ENCODE data around the gene TIMM44.
"Not testable (repeated sequence)": the region's sequence is repeated elsewhere in the genome, so short reads cannot be mapped to it uniquely, and the experiment has no call there.

TIMM44 gene

GRCh38 chr19:7962644-7963268, 19.3 kb upstream of the TIMM44 start:
- no peak for DNase-seq (ENCODE audit: low read depth)
- H3K4me3 ChIP-seq (ENCODE audit: control insufficient read depth, low read depth, low read length), result no peak overlapping the region
- TF ChIP-seq, protein P1, sequence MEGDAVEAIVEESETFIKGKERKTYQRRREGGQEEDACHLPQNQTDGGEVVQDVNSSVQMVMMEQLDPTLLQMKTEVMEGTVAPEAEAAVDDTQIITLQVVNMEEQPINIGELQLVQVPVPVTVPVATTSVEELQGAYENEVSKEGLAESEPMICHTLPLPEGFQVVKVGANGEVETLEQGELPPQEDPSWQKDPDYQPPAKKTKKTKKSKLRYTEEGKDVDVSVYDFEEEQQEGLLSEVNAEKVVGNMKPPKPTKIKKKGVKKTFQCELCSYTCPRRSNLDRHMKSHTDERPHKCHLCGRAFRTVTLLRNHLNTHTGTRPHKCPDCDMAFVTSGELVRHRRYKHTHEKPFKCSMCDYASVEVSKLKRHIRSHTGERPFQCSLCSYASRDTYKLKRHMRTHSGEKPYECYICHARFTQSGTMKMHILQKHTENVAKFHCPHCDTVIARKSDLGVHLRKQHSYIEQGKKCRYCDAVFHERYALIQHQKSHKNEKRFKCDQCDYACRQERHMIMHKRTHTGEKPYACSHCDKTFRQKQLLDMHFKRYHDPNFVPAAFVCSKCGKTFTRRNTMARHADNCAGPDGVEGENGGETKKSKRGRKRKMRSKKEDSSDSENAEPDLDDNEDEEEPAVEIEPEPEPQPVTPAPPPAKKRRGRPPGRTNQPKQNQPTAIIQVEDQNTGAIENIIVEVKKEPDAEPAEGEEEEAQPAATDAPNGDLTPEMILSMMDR (conservative IDR thresholded peaks at IDR 0.05; ENCODE audit: control insufficient read depth, insufficient read depth, low read depth, low read length), result no peak

DNA sequence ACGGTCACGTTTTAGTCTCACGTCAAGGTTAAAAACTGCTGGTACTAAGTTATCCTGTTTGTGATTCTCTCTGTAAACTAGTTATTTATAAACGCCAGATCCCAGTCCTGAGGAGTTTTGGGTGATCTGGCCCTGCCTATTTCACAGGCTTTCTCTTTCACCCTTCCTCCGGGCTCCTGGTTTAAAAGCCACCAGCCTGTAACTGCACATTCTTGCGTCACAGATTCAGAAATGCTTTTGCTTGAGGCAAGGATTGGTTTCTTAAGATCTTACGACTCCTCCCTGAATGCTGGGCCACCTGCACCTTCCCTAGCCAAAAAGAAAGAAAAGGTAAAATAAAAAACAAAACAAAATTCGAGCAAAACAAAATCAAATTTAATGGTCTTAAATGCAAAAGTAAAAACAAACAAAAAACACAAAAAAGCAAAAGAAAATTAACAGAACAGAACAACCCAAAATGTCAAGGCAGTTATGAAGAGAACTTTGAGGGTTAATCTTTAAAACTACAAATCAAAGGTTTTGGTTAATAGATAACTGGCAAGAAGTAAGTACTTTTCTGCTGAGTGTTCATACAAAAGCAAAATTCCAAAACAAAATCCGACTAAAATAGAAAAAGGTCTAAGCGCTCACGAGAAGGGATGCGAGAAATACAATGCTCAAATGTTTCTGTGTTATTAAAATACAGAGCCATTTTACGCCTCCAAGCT, 18.6 kb upstream of the TIMM44 start:
- TF ChIP-seq, protein P1 (conservative IDR thresholded peaks at IDR 0.05; ENCODE audit: control insufficient read depth, insufficient read depth, low read depth, low read length), result no peak
- no peak for DNase-seq (ENCODE audit: low read depth)
- H3K4me3 ChIP-seq (ENCODE audit: control insufficient read depth, low read depth, low read length), result no peak overlapping the region

- not testable (repeated sequence) for DNase-seq (ENCODE audit: low read depth); H3K4me3 ChIP-seq (ENCODE audit: control insufficient read depth, low read depth, low read length)
Observed at GRCh38 chr19:7961082-7961481, 17.6 kb upstream of the TIMM44 start.

DNA sequence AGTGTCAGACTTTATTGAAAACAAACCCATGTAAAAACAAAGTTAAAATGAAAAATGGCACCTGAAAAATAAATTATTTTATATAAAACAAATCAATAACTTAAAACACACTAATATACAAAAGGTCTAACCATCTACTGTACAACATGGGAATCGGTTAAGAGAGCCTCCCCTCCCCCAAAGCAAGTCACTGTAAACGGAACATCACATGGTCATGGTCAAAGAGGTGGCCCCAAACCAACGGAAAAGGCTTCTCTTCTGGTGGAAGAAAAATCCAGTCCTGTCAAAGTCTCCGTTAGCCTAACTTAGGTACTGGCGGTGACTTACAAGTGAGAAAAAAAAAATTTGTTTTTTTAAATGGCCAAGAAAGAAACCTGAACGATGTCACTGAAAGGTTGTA, 15.7 kb upstream of the TIMM44 start:
- DNase-seq (ENCODE audit: low read depth), result no peak
- H3K4me3 ChIP-seq (ENCODE audit: control insufficient read depth, low read depth, low read length), result no peak overlapping the region
- TF ChIP-seq, protein P1 (conservative IDR thresholded peaks at IDR 0.05; ENCODE audit: control insufficient read depth, insufficient read depth, low read depth, low read length), result no peak

DNA sequence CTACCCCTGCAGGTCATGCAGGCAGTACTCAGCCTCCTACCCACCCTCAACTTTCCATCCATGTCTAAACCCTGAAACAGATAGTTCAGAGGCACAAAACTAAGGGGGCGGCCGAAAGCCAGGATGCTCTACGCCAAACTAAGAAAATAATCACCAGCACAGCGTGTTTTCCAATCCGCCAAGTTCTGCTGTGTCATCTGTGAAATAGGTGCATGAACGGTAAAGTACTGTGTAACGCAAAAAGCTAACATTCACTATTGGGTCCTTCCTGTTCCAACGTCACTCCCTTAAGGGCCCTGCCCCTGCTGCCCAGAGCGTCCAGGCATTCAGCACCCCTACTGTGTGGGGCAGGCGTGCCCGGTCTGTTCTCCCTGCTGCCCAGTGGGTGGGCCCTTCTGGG, 12.2 kb upstream of the TIMM44 start:
- DNase-seq (ENCODE audit: low read depth), result no peak
- no peak overlapping the region for H3K4me3 ChIP-seq (ENCODE audit: control insufficient read depth, low read depth, low read length)
- TF ChIP-seq, protein P1 (conservative IDR thresholded peaks at IDR 0.05; ENCODE audit: control insufficient read depth, insufficient read depth, low read depth, low read length), result no peak

DNA sequence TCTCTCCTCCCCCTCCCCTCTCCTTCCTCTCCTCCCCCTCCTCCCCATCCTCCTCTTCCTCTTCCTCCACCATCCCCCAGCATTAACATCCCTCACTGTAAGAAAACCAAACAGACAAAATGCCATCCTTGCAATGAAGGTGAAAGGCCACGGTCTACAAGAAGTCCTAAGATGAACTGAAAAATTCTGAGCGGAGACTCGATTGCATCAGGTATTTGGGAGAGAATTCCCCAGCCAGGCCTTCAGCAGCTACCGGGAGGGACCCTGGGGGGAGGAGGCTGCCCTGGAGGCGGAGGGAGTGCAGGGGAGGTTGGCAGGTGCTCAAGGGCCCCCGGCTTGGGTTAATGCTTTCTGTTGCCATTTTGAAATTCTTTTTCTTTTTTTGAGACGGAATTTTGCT, 10.1 kb upstream of the TIMM44 start:
- TF ChIP-seq, protein P1 (conservative IDR thresholded peaks at IDR 0.05; ENCODE audit: control insufficient read depth, insufficient read depth, low read depth, low read length), result no peak
- no peak overlapping the region for H3K4me3 ChIP-seq (ENCODE audit: control insufficient read depth, low read depth, low read length)
- no peak for DNase-seq (ENCODE audit: low read depth)

GRCh38 chr19:7953060-7953459, 9.6 kb upstream of the TIMM44 start:
- no peak overlapping the region for H3K4me3 ChIP-seq (ENCODE audit: control insufficient read depth, low read depth, low read length)
- TF ChIP-seq, protein P1 (conservative IDR thresholded peaks at IDR 0.05; ENCODE audit: control insufficient read depth, insufficient read depth, low read depth, low read length), result no peak

More at GRCh38 chr19:7953060-7953459, 9.6 kb upstream of the TIMM44 start:
- peak; percentile 27 for DNase-seq (ENCODE audit: low read depth)
